CD4-positive, alpha-beta T cell treated with Interleukin-6 at 100 ng/mL for 8 hours (primary cell): Measurements from ENCODE around the gene ADGRG3.

ENCODE experiments used
- DNase-seq: peaks from one replicate; pipeline ENCODE4 v3.0.0-alpha.2; 2020; ENCODE audit warnings: mixed read lengths, low spot score

ADGRG3 gene

GRCh38 chr16:57681950-57682728 is 14.0 kb downstream of the ADGRG3 start:
- no peak for DNase-seq

GRCh38 chr16:57682809-57683635 is 14.9 kb downstream of the ADGRG3 start:
- no peak for DNase-seq

- no peak for DNase-seq
Observed at GRCh38 chr16:57683636-57684545, 15.8 kb downstream of the ADGRG3 start.

GRCh38 chr16:57684626-57685358 is 16.7 kb downstream of the ADGRG3 start:
- no peak for DNase-seq

GRCh38 chr16:57685633-57686032 is 17.5 kb downstream of the ADGRG3 start:
- no peak for DNase-seq

- no peak for DNase-seq
Observed at GRCh38 chr16:57686577-57686976, 18.5 kb downstream of the ADGRG3 start.

- no peak for DNase-seq
Observed at GRCh38 chr16:57687363-57687929, 19.3 kb downstream of the ADGRG3 start.

- no peak for DNase-seq
Observed at GRCh38 chr16:57688487-57688986, 20.4 kb downstream of the ADGRG3 start.

- no peak for DNase-seq
Observed at GRCh38 chr16:57688987-57689761, 21.1 kb downstream of the ADGRG3 start.

GRCh38 chr16:57689762-57690558 is 21.9 kb downstream of the ADGRG3 start:
- DNase-seq, result peak; percentile 46

GRCh38 chr16:57690782-57691471 is 22.8 kb downstream of the ADGRG3 start:
- no peak for DNase-seq

- DNase-seq, result no peak
Observed at GRCh38 chr16:57692636-57693035, 24.5 kb downstream of the ADGRG3 start.

- DNase-seq, result no peak
Observed at GRCh38 chr16:57693550-57693949, 25.4 kb downstream of the ADGRG3 start.

- DNase-seq, result no peak
Observed at GRCh38 chr16:57694231-57694724, 26.2 kb downstream of the ADGRG3 start.

GRCh38 chr16:57694725-57695679 is 26.9 kb downstream of the ADGRG3 start, which contains the start of gene DRC7:
DRC7 (plus strand) TSS chr16:57694806; CDS start chr16:57697950, 3,144 bp downstream.
- DNase-seq, result peak; percentile 12

GRCh38 chr16:57695680-57696069 is 27.6 kb downstream of the ADGRG3 start:
- no peak for DNase-seq

GRCh38 chr16:57696240-57696639 is 28.1 kb downstream of the ADGRG3 start:
- no peak for DNase-seq
